ENCODE results near the gene MAFB. TPM values are rescaled to one million over a fixed set of nuclear protein-coding genes. Genes with fewer than 3 reads are reported as not detected.

The MAFB gene
- total RNA-seq, 2 experiments from 2014 or later = 3.3 to 3.7 TPM

DNA sequence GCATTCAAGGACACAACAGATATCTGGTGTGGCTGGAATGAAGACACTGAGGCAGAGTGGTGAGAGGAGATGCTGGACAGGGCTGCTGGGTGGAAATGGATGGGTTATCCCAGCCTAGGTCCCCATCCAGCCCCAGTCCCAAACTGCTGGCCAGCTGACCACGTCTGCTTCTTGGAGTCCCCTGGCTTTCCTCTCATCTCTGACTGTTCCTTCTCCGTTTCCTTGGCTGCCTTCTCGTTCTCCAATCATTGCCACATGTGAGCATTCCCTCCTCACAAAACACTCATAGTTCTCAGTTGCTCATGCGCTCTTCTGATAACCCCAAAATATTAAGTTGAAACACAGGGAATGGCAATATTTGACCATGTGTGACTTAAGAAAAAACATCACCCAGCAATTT, 31.5 kb downstream of the MAFB start:
- Mint-ChIP-seq H3K27ac (no peak overlapping the region), H3K9me3 (no peaks in the 10 kb centered on the region), H3K4me3 (no peak overlapping the region), H3K4me1 (ENCODE audit: low read depth) (no peaks in the 10 kb centered on the region), H3K36me3 (ENCODE audit: low read depth) (no peaks in the 10 kb centered on the region), H3K27me3 (peaks cover 9% of the 10 kb centered on the region)
- Histone ChIP-seq H3K27ac (ENCODE audit: low read depth in 1 of 2, low read length in 2 of 2) (no peak overlapping the region), H3K4me3 (ENCODE audit: low read length) (no peak overlapping the region), H3K36me3 (ENCODE audit: insufficient read depth, low read length) (no peaks in the 10 kb centered on the region), H3K4me1 (ENCODE audit: insufficient read depth, low read length) (no peaks in the 10 kb centered on the region), H3K27me3 (ENCODE audit: control insufficient read depth in 1 of 2, insufficient read depth in 2 of 2, low read length in 2 of 2) (no peaks in the 10 kb centered on the region), H3K9me3 (ENCODE audit: control insufficient read depth in 1 of 2, insufficient read depth in 1 of 2, low read length in 2 of 2) (no peaks in the 10 kb centered on the region)
- TF ChIP-seq, protein P1, sequence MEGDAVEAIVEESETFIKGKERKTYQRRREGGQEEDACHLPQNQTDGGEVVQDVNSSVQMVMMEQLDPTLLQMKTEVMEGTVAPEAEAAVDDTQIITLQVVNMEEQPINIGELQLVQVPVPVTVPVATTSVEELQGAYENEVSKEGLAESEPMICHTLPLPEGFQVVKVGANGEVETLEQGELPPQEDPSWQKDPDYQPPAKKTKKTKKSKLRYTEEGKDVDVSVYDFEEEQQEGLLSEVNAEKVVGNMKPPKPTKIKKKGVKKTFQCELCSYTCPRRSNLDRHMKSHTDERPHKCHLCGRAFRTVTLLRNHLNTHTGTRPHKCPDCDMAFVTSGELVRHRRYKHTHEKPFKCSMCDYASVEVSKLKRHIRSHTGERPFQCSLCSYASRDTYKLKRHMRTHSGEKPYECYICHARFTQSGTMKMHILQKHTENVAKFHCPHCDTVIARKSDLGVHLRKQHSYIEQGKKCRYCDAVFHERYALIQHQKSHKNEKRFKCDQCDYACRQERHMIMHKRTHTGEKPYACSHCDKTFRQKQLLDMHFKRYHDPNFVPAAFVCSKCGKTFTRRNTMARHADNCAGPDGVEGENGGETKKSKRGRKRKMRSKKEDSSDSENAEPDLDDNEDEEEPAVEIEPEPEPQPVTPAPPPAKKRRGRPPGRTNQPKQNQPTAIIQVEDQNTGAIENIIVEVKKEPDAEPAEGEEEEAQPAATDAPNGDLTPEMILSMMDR (IDR thresholded peaks at IDR 0.05) = no peak
- ATAC-seq (ENCODE audit: poor library complexity) (no peak), DNase-seq (no peak)
- CTCF ChIA-PET = no interaction called here
- intact Hi-C loops (cut with DNase I, micrococcal nuclease) = no loop called here
- POLR2A ChIA-PET = no interaction called here

DNA sequence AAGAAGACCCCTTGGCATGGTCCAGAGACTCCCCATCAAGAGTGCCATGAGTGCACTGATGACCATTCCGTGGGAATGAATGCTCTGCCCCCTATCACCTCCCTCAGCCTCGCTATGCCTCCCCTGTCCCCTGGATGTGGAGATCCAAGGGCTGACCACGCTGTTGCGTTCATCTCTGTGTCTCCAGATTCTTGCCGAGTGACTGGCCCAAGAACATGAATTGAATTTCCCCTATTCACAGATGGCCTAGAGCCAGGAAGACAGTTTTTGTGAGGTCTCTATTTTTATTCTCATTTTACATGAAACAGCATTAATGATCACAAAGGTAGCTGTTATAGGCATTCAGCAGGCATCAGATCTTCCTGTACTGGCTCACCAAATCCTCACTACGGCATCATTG, 33.6 kb downstream of the MAFB start:
- Histone ChIP-seq H3K9me3 (ENCODE audit: control insufficient read depth in 1 of 2, insufficient read depth in 1 of 2, low read length in 2 of 2) (no peaks in the 10 kb centered on the region), H3K27me3 (ENCODE audit: control insufficient read depth in 1 of 2, insufficient read depth in 2 of 2, low read length in 2 of 2) (no peaks in the 10 kb centered on the region), H3K4me3 (ENCODE audit: low read length) (no peak overlapping the region), H3K36me3 (ENCODE audit: insufficient read depth, low read length) (no peaks in the 10 kb centered on the region), H3K4me1 (ENCODE audit: insufficient read depth, low read length) (no peaks in the 10 kb centered on the region), H3K27ac (ENCODE audit: low read depth in 1 of 2, low read length in 2 of 2) (no peak overlapping the region)
- ATAC-seq (ENCODE audit: poor library complexity) (no peak), DNase-seq (no peak)
- POLR2A ChIA-PET = no interaction called here
- CTCF ChIA-PET = no interaction called here
- H3K27me3 Mint-ChIP-seq = peaks cover 9% of the 10 kb centered on the region
- no peak overlapping the region for H3K27ac Mint-ChIP-seq
- H3K4me1 Mint-ChIP-seq (ENCODE audit: low read depth) = no peaks in the 10 kb centered on the region
- intact Hi-C loops (cut with DNase I, micrococcal nuclease) = no loop called here
- TF ChIP-seq, protein P1 (IDR thresholded peaks at IDR 0.05) = no peak
- H3K36me3 Mint-ChIP-seq (ENCODE audit: low read depth) = no peaks in the 10 kb centered on the region
- no peak overlapping the region for H3K4me3 Mint-ChIP-seq
- no peaks in the 10 kb centered on the region for H3K9me3 Mint-ChIP-seq

DNA sequence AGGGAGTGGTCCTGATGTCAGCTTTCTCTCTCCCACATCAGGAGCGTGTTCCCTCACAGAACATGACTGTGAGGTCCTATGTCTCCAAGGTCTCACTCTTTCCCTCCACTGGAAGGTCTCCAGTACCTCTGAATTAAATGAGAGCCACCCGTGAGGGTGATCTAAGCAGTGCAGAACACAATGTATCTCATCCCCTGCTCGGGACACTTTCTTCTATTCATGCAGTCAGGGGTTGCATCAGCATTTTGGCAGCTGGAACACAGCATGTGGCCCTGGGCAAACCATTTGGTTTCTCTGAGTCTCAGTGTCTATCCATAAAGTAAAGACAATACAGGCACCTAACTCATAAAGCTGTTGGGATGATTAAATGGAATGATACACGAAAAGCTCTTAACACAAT, 34.2 kb downstream of the MAFB start:
- Histone ChIP-seq H3K4me3 (ENCODE audit: low read length) (no peak overlapping the region), H3K4me1 (ENCODE audit: insufficient read depth, low read length) (no peaks in the 10 kb centered on the region), H3K36me3 (ENCODE audit: insufficient read depth, low read length) (no peaks in the 10 kb centered on the region), H3K27ac (ENCODE audit: low read depth in 1 of 2, low read length in 2 of 2) (no peak overlapping the region), H3K27me3 (ENCODE audit: control insufficient read depth in 1 of 2, insufficient read depth in 2 of 2, low read length in 2 of 2) (no peaks in the 10 kb centered on the region), H3K9me3 (ENCODE audit: control insufficient read depth in 1 of 2, insufficient read depth in 1 of 2, low read length in 2 of 2) (no peaks in the 10 kb centered on the region)
- ATAC-seq (ENCODE audit: poor library complexity) = no peak
- no peaks in the 10 kb centered on the region for H3K36me3 Mint-ChIP-seq (ENCODE audit: low read depth)
- intact Hi-C loops (cut with DNase I, micrococcal nuclease) = no loop called here
- no peaks in the 10 kb centered on the region for H3K4me1 Mint-ChIP-seq (ENCODE audit: low read depth)
- H3K27ac Mint-ChIP-seq = no peak overlapping the region
- DNase-seq = no peak
- no peaks in the 10 kb centered on the region for H3K9me3 Mint-ChIP-seq
- peaks cover 9% of the 10 kb centered on the region for H3K27me3 Mint-ChIP-seq
- ChIA-PET CTCF (no interaction called here), POLR2A (no interaction called here)
- H3K4me3 Mint-ChIP-seq = no peak overlapping the region
- TF ChIP-seq, protein P1 (IDR thresholded peaks at IDR 0.05) = no peak
